K562 (cell line): ENCODE results near the gene STK33. TPM values are rescaled to one million over a fixed set of nuclear protein-coding genes. Genes with fewer than 3 reads are reported as not detected.

Source experiments
- ATAC-seq: fragments of 200-7000 bp; cut with Tn5 transposase; 3 replicates; pipeline ENCODE4 v1.9.1; 2020; ENCODE audit warnings: moderate library complexity
- BruUV-seq: library from RNA; stranded (reverse); fragments of 400-500 nt; replicated peaks from 2 replicates; lab custom pipeline; 2021; lab: Mats Ljungman, UMichigan
- CTCF ChIA-PET: fragments of 300-600 bp; formaldehyde crosslinking; extraction: SDS; loops from one replicate; lab custom pipeline; 2021; ENCODE audit warnings: low intra/inter-chr PET ratio; lab: Yijun Ruan, JAX
- POLR2A ChIA-PET: fragments of 300-600, 350-650 bp; sonication (Branson Sonifier 250); formaldehyde crosslinking; extraction: SDS; loops from one replicate; lab custom pipeline; 2021; ENCODE audit warnings: antibody characterized with exemption, inconsistent platforms; lab: Yijun Ruan, JAX
- DNase-seq, 4 experiments: peaks; one replicate each; pipeline versions ENCODE4 v3.0.0 to v3.0.0-alpha.2; 2011 to 2018; ENCODE audit warnings: low spot score in 3 of 4, mixed read lengths in 3 of 4; ENCODE audit errors: extremely low read depth in 1 of 4
- FAIRE-seq: peaks from 2 replicates; lab custom pipeline; 2011; peaks lifted over from hg19 to GRCh38; lab: Jason Lieb, UNC
- H2AFZ ChIP-seq: 2 replicates; pipeline ENCODE4 v1.6.0; 2011; ENCODE audit warnings: low read depth, low read length, control low read depth, inconsistent platforms
- H3K27ac ChIP-seq: fragments of 200-600 bp; 3 replicates; pipeline ENCODE4 v1.8.0; 2011; ENCODE audit warnings: low read depth, mild to moderate bottlenecking, control low read depth, inconsistent platforms, low read length, moderate library complexity, mixed read lengths; ENCODE audit errors: extremely low read depth
- H3K27me3 ChIP-seq, 2 experiments: fragments of 300-600 bp in 1 of 2; 2 replicates in 1 of 2; 3 replicates in 1 of 2; pipeline versions ENCODE4 v1.6.0 to v1.8.0; 2011; ENCODE audit warnings: inconsistent platforms in 2 of 2, low read length in 2 of 2, mild to moderate bottlenecking in 1 of 2, mixed read lengths in 1 of 2, moderate library complexity in 1 of 2; ENCODE audit not compliant: control insufficient read depth in 2 of 2, insufficient read depth in 2 of 2
- H3K36me3 ChIP-seq: fragments of 300-600 bp; 3 replicates; pipeline ENCODE4 v1.8.0; 2011; ENCODE audit warnings: mild to moderate bottlenecking, low read length, inconsistent platforms; ENCODE audit not compliant: control insufficient read depth, insufficient read depth
- H3K4me1 ChIP-seq, 2 experiments: fragments of 200-600 bp in 1 of 2; replicated peaks in 1 of 2; 2 replicates in 1 of 2; 3 replicates in 1 of 2; pipeline versions ENCODE4 v1.5.1 to v1.8.0; 2011; ENCODE audit warnings: inconsistent platforms in 2 of 2, low read length in 2 of 2, mild to moderate bottlenecking in 1 of 2, mixed read lengths in 1 of 2, moderate library complexity in 1 of 2; ENCODE audit not compliant: control insufficient read depth in 2 of 2, insufficient read depth in 2 of 2
- H3K4me2 ChIP-seq: 2 replicates; pipeline ENCODE4 v1.6.1; 2011; ENCODE audit warnings: low read length, control low read depth, inconsistent platforms, mixed read lengths; ENCODE audit not compliant: insufficient read depth
- H3K4me3 ChIP-seq: fragments of 200-600 bp; sonication (generic), shearing (Covaris generic); 2 replicates; pipeline ENCODE4 v1.5.1; 2016; ENCODE audit warnings: control low read depth, inconsistent platforms
- H3K79me2 ChIP-seq: fragments of 200-600 bp; 3 replicates; pipeline ENCODE4 v1.8.0; 2011; ENCODE audit warnings: low read length, inconsistent platforms; ENCODE audit not compliant: control insufficient read depth, insufficient read depth
- H3K9ac ChIP-seq, 2 experiments: 2 replicates each; pipeline versions ENCODE4 v1.6.0 to v1.6.1; 2011; ENCODE audit warnings: low read depth in 2 of 2, low read length in 2 of 2, control low read depth in 1 of 2, inconsistent platforms in 1 of 2, mild to moderate bottlenecking in 1 of 2, mixed read lengths in 1 of 2; ENCODE audit not compliant: insufficient read depth in 1 of 2
- H3K9me1 ChIP-seq: one replicate; pipeline ENCODE4 v1.6.0; 2011; ENCODE audit warnings: inconsistent platforms, mild to moderate bottlenecking, low read length, moderate library complexity; ENCODE audit not compliant: control insufficient read depth, insufficient read depth
- H3K9me3 ChIP-seq: replicated peaks from 2 replicates; pipeline ENCODE4 v1.5.1; 2011; ENCODE audit warnings: low read depth, low read length, inconsistent platforms; ENCODE audit not compliant: control insufficient read depth, insufficient read depth
- H4K20me1 ChIP-seq: replicated peaks from 2 replicates; pipeline ENCODE4 v1.6.1; 2011; ENCODE audit warnings: low read length, inconsistent platforms, mixed read lengths; ENCODE audit not compliant: control insufficient read depth, insufficient read depth
- ASH1L ChIP-seq: fragments of 450-650 bp; IDR thresholded peaks from 2 replicates; pipeline ENCODE4 v1.6.1; 2018; ENCODE audit warnings: borderline replicate concordance, mild to moderate bottlenecking, low read depth; ENCODE audit not compliant: partially characterized antibody
- GABPA ChIP-seq: fragments of 200-800 bp; sonication (Bioruptor generic); conservative IDR thresholded peaks from 2 replicates; pipeline ENCODE4 v1.6.1; 2016; ENCODE audit warnings: low read depth, missing genetic modification characterization, missing compliant biosample characterization
- MED1 ChIP-seq: sonication (generic); formaldehyde crosslinking; IDR thresholded peaks from 2 replicates; pipeline ENCODE4 v1.8.1; 2023; ENCODE audit warnings: missing genetic modification reagents, borderline replicate concordance
- MYBL2 ChIP-seq, 2 experiments: fragments of 450-650 bp in 1 of 2; sonication (generic) in 1 of 2; formaldehyde crosslinking in 1 of 2; IDR thresholded peaks; 2 replicates each; pipeline versions ENCODE4 v1.6.1 to v1.8.1; 2017 to 2022; ENCODE audit warnings: borderline replicate concordance in 1 of 2, inconsistent platforms in 1 of 2, low read depth in 1 of 2, mild to moderate bottlenecking in 1 of 2, missing genetic modification reagents in 1 of 2, moderate library complexity in 1 of 2
- SP1 ChIP-seq: sonication (generic); formaldehyde crosslinking; IDR thresholded peaks from 2 replicates; pipeline ENCODE4 v1.8.1; 2022; ENCODE audit warnings: mild to moderate bottlenecking, missing genetic modification reagents
- ZBTB1 ChIP-seq: sonication (generic); formaldehyde crosslinking; IDR thresholded peaks from 2 replicates; pipeline ENCODE4 v1.8.1; 2023; ENCODE audit warnings: missing genetic modification reagents, low read depth, mild to moderate bottlenecking, borderline replicate concordance
- ZNF584 ChIP-seq: fragments of 200-800 bp; sonication (Bioruptor generic); IDR thresholded peaks from 2 replicates; pipeline ENCODE4 v1.6.1; 2016; ENCODE audit warnings: low read depth, mild to moderate bottlenecking, missing genetic modification characterization, missing compliant biosample characterization
- WGBS: fragments of 100-300 bp; shearing (Covaris generic); methylation state at CpG from one replicate; pipeline ENCODE4 v1.1.6; 2016; ENCODE audit warnings: low coverage, mixed read lengths; ENCODE audit not compliant: insufficient coverage; ENCODE audit errors: missing lambda C conversion rate; 5-methylcytosine and 5-hydroxymethylcytosine counted together
- in situ Hi-C: fragments of 300-500 bp; cut with MboI; formaldehyde crosslinking; loops from 4 replicates; pipeline ENCODE4 v1.15.0; 2018; ENCODE audit warnings: inconsistent platforms, mixed read lengths
- intact Hi-C: fragments of 100-400 bp; cut with micrococcal nuclease; formaldehyde crosslinking; loops from 2 replicates; pipeline ENCODE4 v1.14.2; 2022
- polyA plus RNA-seq, 8 experiments: library from polyadenylated mRNA; depleted of rRNA in 4 of 8; stranded (reverse) in 5 of 8; unstranded in 3 of 8; fragments of >200 nt; fragmentation: Nextera tagmentation in 2 of 8; fragmentation: Illumina TruSeq in 1 of 8; extraction: Ambion mirVana in 2 of 8; extraction: Trizol in 1 of 8; gene quantifications; 2 replicates each; pipeline versions ENCODE4 v1.2.1 to v1.2.3, GENCODE V29; 2011 to 2014; ENCODE audit warnings: inconsistent platforms in 1 of 8, missing spikeins in 1 of 8
- total RNA-seq, 7 experiments: library from RNA; depleted of rRNA in 6 of 7; stranded (reverse); fragments of >200 nt in 6 of 7; fragmentation: Illumina TruSeq in 2 of 7; extraction: Trizol in 2 of 7; gene quantifications; 2 replicates each; pipeline versions ENCODE4 v1.2.1 to v1.2.3, GENCODE V29; 2011 to 2021; ENCODE audit warnings: low replicate concordance in 1 of 7
- TF ChIP-seq, protein P1 (sequence below): fragments of 450-650 bp; formaldehyde crosslinking; IDR thresholded peaks from 2 replicates; pipeline ENCODE4 v1.4.0; 2020; ENCODE audit warnings: mild to moderate bottlenecking

STK33 gene
- total and polyA plus RNA-seq, 9 of the 15 experiments (the other 6 are each of a cell fraction or from before 2014, with no cell fraction given): not detected

DNA sequence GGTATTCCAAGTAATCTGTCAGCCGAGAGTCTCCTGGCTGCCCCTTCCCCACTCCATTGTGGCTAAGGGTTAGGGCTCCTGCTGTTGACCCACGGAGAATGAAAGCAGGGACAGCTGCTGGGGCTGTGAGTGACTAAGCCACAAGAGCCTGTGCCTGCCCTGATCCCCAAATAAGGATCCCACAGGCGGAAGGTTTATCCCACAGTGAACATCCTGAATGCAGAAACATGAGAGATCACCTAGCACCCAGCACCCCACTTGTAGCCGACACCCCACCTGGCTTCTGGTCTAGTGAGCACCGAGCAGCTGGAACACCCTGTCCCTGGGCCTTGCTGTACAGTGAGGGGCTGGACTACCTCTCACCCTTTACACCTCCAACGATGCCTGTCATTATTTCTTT lies 212.7 kb downstream of the STK33 start:
- H3K4me3 ChIP-seq: no peak overlapping the region
- no peak overlapping the region for H2AFZ ChIP-seq
- 1% methylated on average over 6 of the region's 6 CpGs for WGBS
- ChIA-PET CTCF (no interaction called here), POLR2A (interaction anchor here (1.3 kb wide), 1 partner anchor 9 kb away, joined by 6 read pairs; no protein-coding TSS in a partner anchor)
- H3K79me2 ChIP-seq: no peaks in the 10 kb centered on the region
- no peak overlapping the region for H3K9ac ChIP-seq
- no peaks in the 10 kb centered on the region for H3K36me3 ChIP-seq
- intact Hi-C loops (no loop called here), in situ Hi-C loops (no loop called here)
- H3K27ac ChIP-seq: no peak overlapping the region
- no peaks in the 10 kb centered on the region for H3K9me3 ChIP-seq
- BruUV-seq: no TSS peak
- no peak overlapping the region for H3K4me2 ChIP-seq
- no peaks in the 10 kb centered on the region for H4K20me1 ChIP-seq
- TF ChIP-seq ASH1L (no peak), GABPA (tag) (no peak), ZBTB1 (CRISPR knock-in tag) (no peak), MYBL2 (IDR thresholded peaks at IDR 0.05; ENCODE audit: low read depth) (no peak), MYBL2 (CRISPR knock-in tag; IDR thresholded peaks at IDR 0.05; ENCODE audit: borderline replicate concordance) (no peak), MED1 (CRISPR knock-in tag) (no peak), SP1 (no peak), ZNF584 (CRISPR knock-in tag) (no peak)
- TF ChIP-seq, protein P1, sequence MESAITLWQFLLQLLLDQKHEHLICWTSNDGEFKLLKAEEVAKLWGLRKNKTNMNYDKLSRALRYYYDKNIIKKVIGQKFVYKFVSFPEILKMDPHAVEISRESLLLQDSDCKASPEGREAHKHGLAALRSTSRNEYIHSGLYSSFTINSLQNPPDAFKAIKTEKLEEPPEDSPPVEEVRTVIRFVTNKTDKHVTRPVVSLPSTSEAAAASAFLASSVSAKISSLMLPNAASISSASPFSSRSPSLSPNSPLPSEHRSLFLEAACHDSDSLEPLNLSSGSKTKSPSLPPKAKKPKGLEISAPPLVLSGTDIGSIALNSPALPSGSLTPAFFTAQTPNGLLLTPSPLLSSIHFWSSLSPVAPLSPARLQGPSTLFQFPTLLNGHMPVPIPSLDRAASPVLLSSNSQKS (CRISPR knock-in tag): no peak
- H3K4me1 ChIP-seq: peaks cover 3 to 6% of the 10 kb centered on the region in 2 experiments; a peak in 3 of 5 replicates
- DNase-seq (no peak), ATAC-seq (no peak), FAIRE-seq (no peak)
- H3K9me1 ChIP-seq: no peaks in the 10 kb centered on the region
- peaks cover 0 to 25% of the 10 kb centered on the region in 2 experiments; a peak in 3 of 5 replicates for H3K27me3 ChIP-seq
